GM10266 (cell line): ENCODE results near the gene RPS2.

Source experiments
- DNase-seq: peaks from one replicate; pipeline ENCODE4 v3.0.0; 2012; ENCODE audit errors: extremely low spot score
- TF ChIP-seq, protein P1 (sequence below): IDR thresholded peaks from 2 replicates; pipeline ENCODE4 v1.5.1; 2012; ENCODE audit warnings: mild to moderate bottlenecking, low read depth; ENCODE audit not compliant: control insufficient read depth, insufficient read depth; ENCODE audit errors: missing control alignments

Gene RPS2

GRCh38 chr16:1979271-1980029 lies 14.8 kb upstream of the RPS2 start:
- TF ChIP-seq, protein P1, sequence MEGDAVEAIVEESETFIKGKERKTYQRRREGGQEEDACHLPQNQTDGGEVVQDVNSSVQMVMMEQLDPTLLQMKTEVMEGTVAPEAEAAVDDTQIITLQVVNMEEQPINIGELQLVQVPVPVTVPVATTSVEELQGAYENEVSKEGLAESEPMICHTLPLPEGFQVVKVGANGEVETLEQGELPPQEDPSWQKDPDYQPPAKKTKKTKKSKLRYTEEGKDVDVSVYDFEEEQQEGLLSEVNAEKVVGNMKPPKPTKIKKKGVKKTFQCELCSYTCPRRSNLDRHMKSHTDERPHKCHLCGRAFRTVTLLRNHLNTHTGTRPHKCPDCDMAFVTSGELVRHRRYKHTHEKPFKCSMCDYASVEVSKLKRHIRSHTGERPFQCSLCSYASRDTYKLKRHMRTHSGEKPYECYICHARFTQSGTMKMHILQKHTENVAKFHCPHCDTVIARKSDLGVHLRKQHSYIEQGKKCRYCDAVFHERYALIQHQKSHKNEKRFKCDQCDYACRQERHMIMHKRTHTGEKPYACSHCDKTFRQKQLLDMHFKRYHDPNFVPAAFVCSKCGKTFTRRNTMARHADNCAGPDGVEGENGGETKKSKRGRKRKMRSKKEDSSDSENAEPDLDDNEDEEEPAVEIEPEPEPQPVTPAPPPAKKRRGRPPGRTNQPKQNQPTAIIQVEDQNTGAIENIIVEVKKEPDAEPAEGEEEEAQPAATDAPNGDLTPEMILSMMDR: no peak
- no peak for DNase-seq

DNA sequence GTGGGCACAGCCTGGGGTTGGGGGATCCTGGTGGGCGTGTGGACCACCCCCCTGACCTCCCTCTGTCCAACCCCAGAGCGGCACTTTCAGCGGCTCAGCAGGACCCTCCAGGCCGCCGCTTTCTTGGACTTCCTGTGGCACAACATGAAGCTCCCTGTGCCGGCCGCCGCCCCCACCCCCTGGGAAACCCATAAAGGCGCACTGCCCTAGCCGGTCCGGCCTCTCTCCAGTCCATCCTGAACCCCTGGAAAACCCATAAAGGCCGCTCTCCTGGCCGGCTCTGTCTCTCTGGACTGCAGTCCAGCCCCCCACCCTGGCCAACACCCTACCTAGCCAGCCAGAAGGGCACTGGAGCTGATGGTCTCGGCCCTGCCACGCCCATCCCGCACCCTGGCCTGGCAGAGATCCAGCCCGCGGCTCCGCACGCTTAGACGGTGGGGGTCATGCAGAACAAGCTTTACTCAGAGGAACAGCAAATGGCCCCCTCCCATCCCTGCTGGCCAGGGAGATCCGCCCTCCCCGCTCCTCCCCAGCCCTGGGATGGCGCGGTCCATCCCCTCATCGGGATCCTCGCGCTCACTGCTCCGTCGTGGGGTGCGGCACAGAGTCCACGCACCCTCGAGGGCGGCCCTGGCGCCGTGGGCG lies 14.0 kb upstream of the RPS2 start:
- TF ChIP-seq, protein P1: no peak
- DNase-seq: no peak

DNA sequence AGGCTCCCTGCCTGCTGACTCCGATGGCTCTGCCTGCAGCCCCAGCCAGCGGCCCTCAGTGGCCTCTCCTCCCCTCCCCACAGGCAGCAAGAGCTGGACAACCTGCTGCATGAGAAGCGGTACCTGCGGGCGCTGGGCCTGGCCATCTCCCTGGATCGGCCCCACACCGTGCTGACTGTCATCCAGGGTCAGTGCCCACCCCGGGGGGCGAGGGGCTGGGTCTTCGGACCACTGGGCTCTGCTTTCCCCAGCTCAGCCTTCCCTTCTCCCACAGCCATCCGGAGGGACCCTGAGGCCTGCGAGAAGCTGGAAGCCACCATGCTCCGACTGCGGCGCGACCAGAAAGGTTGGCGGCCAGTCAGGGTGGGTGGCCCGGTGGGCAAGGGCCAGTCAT lies 13.2 kb upstream of the RPS2 start:
- TF ChIP-seq, protein P1: no peak
- DNase-seq: no peak

- TF ChIP-seq, protein P1: no peak
- DNase-seq: no peak
Measured at GRCh38 chr16:1976951-1977874, 12.6 kb upstream of the RPS2 start.

DNA sequence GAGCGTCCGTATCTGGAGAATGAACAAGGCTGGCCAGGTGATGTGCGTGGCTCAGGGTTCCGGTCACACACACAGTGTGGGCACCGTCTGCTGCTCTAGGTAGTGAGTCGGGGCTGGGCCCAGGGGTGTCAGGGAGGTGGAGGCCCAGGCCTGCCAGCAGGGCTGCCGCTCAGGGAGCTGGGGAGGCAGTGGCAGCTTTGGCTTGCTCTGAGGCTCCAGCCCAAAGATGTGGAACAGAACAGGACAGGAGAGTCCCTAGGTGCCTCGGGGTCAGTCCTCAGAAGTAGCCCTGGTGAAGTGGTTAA lies 11.5 kb upstream of the RPS2 start:
- TF ChIP-seq, protein P1: no peak

DNA sequence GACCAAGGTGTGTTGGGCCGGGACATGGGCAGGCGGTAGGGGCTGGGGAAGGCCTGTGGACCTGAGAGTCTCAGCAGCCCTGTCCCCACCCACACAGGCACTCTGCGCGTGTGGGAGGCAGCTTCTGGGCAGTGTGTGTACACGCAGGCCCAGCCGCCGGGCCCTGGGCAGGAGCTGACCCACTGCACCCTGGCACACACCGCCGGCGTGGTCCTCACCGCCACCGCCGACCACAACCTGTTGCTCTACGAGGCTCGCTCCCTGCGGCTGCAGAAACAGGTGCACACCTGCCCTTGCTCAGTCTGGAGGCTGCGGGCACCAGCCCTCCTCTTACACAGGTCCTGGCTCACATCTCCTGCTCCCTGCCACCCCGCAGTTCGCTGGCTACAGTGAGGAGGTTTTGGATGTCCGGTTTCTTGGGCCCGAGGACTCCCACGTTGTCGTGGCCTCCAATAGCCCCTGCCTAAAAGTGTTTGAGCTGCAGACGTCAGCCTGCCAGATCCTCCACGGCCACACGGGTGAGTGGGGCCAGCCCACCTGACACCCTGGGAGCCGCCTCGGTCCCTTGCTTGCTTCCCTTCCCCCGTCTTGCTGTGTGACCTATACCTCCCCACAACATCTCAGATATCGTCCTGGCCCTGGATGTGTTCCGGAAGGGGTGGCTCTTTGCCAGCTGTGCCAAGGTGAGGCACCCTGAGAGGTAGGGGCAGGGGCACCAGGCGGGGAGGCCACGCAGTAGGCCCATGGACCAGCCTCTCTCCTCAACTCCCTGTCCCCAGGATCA lies 11.0 kb upstream of the RPS2 start:
- DNase-seq: no peak

More for the DNA sequence above, 11.5 kb upstream of the RPS2 start:
- DNase-seq: no peak

More for the DNA sequence above, 11.0 kb upstream of the RPS2 start:
- TF ChIP-seq, protein P1: no peak
